AG09309 (cell line): Measurements from ENCODE around the gene FBP2.

Source experiments
- DNase-seq: peaks from one replicate; pipeline ENCODE4 v3.0.0-alpha.2; 2010; ENCODE audit warnings: low read depth
- H3K4me3 ChIP-seq: 2 replicates; pipeline ENCODE4 v1.5.1; 2011; ENCODE audit warnings: mild to moderate bottlenecking, low read depth, low read length, moderate library complexity; ENCODE audit not compliant: control insufficient read depth
- TF ChIP-seq, protein P1 (sequence below): IDR thresholded peaks from 2 replicates; pipeline ENCODE4 v1.5.1; 2011; ENCODE audit warnings: mild to moderate bottlenecking, low read depth, low read length, inconsistent platforms; ENCODE audit not compliant: insufficient read depth, control insufficient read depth; ENCODE audit errors: missing control alignments

Gene FBP2

GRCh38 chr9:94533155-94533554 is 60.5 kb downstream of the FBP2 start:
- TF ChIP-seq, protein P1, sequence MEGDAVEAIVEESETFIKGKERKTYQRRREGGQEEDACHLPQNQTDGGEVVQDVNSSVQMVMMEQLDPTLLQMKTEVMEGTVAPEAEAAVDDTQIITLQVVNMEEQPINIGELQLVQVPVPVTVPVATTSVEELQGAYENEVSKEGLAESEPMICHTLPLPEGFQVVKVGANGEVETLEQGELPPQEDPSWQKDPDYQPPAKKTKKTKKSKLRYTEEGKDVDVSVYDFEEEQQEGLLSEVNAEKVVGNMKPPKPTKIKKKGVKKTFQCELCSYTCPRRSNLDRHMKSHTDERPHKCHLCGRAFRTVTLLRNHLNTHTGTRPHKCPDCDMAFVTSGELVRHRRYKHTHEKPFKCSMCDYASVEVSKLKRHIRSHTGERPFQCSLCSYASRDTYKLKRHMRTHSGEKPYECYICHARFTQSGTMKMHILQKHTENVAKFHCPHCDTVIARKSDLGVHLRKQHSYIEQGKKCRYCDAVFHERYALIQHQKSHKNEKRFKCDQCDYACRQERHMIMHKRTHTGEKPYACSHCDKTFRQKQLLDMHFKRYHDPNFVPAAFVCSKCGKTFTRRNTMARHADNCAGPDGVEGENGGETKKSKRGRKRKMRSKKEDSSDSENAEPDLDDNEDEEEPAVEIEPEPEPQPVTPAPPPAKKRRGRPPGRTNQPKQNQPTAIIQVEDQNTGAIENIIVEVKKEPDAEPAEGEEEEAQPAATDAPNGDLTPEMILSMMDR: no peak
- DNase-seq: no peak
- no peak overlapping the region for H3K4me3 ChIP-seq

DNA sequence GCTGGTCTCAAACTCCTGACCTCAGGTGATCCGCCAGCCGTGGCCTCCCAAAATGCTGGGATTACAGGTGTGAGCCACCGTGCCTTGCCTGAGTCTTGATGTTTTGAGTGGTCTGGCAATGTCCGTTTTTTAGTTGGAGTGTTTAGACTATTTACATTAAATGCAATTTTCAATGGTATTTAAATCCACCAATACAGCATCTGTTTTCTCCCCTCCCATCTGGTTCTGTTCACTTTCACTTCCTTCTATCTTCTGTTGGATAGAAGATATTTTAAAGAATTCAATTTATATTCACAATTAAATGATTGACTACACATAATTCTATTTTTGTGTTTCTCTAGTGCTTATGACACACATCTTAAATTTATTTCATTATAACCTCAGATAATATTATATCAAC is 64.7 kb downstream of the FBP2 start:
- no peak for DNase-seq
- TF ChIP-seq, protein P1: no peak
- no peak overlapping the region for H3K4me3 ChIP-seq

DNA sequence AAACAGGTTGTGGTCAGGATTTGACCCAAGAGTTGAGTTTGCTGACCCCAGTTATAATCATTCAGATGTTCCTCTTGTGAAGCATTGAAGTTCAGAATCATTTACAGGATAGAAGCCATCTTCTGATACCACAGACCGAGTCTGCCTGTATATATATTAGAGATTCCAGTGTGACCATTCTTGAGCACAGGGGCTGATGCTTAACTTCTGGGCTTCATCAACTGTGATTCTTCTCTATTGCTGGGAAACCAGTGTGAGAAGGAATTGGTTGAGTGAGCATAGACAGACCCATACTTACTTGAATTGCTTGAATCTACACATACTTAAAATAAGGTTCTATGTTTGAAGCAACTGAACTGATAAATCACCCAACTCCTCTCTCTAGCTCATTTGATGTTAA is 66.7 kb downstream of the FBP2 start:
- no peak overlapping the region for H3K4me3 ChIP-seq
- TF ChIP-seq, protein P1: no peak
- no peak for DNase-seq

GRCh38 chr9:94526271-94526670 is 67.4 kb downstream of the FBP2 start:
- DNase-seq: no peak
- H3K4me3 ChIP-seq: no peak overlapping the region
- TF ChIP-seq, protein P1: no peak

DNA sequence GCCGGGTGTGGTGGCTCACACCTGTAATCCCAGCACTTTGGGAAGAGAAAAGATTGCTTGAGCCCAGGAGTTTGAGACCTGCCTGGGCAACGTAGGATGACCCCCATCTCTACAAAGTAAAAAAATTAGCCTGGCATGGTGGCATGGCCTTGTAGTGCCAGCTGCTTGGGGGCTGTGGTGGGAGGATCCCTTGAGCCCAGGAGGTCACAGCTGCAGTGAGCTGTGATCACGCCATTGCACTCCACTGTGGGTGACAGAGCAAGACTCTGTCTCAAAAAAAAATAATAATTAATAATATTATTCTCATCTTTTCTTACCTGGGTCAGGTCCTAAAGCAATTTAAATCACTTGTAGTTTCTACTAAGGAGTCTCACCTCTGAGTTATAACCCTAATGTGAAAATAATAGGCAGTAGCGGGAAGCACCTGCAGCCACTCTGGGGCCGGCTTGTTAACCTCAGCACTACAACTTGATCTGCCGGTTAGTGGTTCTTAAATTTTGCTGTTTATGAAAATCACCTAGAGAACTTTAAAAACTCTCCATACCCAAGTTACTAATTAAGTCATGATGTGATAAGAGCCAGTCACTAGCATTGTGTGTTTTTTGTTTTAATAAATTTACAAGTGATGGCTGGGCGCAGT is 68.1 kb downstream of the FBP2 start:
- no peak for DNase-seq
- TF ChIP-seq, protein P1: no peak
- H3K4me3 ChIP-seq: no peak overlapping the region

DNA sequence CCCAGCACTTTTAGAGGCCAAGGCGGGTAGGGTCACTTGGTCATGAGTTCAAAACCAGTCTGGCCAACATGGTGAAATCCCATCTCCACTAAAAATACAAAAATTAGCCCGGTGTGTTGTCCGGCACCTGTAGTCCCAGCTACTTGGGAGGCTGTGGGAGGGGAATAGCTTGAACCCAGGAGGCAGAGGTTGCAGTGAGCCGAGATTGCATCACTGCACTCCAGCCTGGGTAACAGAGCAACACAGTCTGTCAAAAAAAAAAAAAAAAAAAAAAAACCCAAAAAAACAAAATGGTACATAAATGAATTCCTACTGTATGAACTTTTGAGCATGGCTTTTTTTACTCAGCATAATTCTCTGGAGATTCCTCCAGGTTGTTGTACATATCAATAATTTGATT is 76.4 kb downstream of the FBP2 start:
- TF ChIP-seq, protein P1: no peak
- DNase-seq: no peak
- no peak overlapping the region for H3K4me3 ChIP-seq
